ENCODE results near the gene ACSBG1.

ACSBG1 gene

DNA sequence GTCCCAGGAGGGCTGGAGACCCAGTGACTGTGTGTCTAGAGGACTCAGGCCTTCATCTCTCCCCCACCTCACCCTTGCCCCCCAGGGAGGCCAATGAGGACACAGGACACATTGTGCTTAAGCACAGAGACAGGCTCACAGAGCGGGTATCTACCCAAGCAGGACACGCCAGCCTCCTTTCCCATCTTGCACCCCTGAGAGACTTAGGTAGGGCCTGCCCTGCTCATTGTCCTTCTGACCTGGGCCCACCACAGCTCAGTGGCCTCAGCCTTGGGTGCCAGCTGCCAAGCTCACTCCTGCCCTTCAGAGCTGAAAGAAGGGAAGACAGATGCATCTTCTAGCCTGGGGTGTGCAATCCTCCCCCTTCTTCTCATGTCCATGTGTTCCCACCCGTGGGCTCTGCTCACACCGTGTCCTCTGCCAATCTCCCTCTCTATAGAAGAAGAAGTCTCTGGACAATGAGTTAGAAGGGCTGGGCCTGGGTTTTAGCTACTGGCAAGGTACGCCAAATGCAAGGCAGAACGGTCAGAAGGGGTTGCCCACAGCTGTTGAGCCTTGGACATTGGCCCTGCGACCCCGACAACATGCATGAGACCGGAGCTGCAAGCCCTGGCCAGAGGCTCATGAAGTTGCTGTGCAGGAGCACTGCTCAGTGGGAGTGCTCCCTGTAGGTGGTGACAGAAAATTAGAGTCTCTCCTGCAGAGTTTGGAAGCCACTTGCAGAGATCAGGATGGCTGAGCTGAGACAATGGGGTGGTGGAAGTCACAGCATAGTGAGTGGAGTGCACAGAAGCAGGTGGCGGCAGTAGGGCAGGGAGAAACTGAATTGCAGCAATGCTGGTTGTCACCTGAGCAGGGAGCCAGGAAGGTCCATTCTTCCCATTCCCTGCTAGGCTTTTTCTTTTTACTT is 32.8 kb downstream of the ACSBG1 start:
- no peak for DNase-seq

DNA sequence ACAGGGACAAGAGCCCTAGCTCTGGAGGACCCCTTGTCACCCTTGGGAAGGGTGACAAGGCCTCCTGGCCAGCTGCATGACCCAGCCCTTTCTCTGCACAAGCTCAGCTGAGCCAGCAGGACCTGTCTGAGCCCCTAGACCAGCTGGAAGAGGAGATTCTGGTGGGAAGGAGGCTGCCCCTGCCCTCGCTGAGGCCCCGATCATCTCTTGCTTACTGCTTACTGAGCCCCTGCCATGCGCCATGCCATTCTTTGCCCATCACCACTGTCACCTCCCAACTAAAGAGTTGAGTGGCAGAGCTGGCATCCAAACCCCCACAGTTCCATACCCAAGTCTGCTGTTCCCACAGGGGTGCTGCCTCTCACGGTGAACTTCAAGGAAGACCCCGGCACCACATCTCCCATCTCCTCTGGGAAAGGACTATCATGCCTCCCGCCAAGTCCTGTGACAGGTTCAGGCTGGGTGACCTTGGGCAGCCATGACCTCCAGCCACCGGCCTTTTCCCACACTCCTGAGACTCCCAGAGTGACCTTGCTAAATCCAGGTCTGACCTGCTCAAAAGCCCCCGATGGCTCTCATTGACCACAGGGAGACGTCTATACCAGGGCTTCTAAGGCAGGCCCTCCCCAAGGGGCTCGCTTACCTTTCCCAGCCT is 34.0 kb downstream of the ACSBG1 start:
- no peak for DNase-seq

DNA sequence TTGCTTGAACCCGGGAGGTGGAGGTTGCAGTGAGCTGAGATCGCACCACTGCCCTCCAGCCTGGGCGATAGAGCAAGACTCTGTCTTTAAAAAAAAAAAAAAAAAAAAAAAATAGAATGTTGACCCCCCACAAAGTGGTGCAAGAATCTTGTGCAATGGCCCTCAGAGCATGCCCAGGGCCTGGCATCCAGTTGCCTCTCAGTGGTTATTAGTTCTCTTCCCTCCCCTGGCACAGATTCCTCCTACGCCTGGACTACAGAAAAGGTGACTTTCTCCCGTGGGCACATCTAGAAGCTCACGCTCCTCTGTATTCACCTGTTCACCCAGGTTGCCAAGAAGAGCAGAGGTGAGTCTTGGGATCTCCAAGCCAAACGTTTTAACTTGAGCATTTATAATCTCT is 36.7 kb downstream of the ACSBG1 start:
- no peak for DNase-seq

DNA sequence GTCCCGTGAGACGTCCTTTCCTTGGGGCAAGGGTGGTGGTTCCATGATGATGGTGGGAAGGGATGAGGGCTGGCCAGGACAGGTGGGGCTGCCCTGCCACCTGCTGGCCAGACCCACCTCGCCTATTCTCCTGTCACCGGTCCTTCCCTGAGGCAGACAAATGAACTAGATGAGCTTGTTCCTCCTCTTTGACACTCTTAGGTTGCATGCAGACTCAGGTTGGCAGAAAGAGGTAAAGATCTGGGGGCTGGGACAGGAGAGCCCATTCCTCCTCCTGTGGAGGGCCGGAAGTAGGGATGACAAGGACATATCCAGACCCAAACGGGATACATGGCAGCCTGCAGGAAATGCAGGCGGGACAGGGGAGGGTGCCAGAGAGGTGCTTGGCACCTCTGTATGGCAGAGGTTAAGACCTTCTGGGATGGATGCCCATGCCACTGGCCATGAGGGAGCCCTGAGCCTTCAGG is 38.6 kb downstream of the ACSBG1 start:
- no peak for DNase-seq

DNA sequence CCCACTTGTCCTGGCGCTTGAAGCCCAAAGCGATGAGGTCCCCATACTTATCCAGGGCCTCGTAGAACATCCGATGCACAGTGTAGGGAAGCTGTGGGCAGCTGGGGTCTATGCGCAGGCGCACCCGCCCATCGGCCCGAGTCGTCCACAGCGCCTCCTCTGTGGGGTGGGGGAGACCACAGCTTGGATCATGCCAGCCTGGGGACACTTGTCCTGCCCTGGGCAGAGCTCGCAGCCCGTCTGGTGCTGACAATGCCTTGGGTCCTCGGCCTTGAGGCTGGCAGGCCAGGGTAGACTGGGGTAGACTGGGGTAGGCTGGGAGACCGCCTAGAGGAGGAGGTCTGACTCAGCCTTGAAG is 39.8 kb downstream of the ACSBG1 start:
- no peak for DNase-seq

DNA sequence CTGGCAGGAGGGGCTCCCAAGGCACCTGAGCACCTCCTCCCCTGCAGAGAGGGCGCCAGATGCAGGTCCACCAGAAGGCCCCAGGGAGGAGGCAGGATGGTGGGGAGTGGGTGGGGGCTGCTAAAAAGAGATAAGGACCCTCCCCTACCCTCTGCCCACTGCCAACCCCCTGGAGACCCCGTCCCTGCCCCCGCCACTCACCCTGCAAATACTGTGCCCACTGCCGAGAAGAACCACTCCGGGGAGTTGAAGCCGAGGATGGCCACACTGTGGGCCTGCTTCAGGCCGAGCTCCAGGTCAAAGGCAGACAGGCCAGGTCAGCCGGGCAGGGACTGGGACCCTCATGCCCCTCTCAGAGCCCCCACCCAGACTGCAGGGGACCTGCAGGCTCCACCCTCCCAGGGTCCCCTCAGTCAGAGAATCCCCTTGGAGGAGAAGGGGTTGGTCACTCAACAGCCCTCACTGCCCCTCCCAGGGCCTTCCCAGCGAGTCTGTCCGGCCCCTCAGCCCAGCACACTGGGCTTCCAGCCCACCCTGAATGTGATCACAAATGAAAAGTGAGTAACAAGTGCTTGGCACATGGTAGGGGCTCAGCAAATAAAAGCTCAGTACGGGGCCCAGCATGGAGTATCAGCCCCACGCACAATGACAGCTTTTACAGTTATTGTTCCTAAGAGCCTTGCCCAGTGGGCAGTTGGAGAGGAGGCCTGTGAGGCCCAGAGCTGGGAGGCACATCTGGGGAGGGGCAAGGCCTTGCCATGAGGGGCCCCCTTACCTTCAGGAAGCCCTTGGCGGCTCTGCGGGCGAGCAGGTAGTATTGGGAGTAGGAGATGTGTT is 40.4 kb downstream of the ACSBG1 start:
- DNase-seq: no peak

DNA sequence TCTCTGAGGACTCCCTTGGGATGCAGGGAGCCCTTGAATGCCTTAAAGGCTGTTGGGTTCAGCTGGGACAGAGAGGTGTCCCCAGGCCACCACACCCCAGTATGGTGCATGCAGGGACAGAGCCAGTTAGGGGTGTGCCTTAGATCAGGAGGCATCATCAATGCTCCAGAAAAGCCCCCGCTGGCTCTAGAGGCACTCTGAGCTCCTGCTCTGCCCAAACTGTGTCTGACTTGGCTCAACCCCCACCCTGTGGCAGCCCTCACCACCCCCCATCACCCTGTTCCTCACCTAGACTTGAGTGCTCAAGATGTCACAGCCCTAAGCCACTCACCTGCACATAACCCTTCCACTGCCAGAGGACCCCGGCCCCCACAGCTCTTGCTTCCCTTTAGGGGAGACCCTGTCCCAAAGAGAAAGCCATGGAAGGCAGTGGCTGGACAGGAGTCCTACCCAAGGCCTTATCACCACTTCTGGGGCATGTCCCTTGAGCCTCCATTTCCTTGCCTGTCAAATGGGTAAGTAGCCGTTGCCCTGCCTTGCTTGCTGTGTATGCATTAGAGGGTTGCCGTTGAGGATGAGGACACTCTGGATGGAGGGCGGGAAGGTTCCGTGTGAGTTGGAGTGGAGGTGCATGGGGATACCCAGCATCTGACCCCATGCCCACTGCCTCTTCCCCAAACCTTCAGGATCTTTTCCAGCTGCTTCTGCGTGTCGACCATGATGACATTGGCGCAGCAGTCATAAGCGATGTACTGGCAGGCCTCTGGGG is 41.4 kb downstream of the ACSBG1 start:
- DNase-seq: no peak

DNA sequence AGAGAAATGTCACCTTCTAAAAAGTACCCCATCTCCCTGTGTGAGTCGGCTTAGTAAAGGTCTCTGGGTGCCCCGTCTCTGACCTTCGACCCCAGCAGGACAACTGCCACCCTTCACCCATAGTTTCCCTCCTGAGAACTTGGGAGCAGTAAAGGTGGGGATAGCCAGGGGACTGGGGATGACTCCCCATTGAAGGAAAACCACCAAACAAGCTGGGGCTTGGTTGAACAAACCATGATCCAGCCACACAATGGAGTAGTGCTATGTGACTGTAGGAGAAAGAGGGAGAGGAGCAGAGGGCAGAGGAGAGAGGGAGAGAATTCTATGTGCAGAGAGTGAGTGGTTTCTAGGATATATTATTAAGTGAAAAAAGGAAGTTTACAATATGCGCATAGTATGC is 51.5 kb downstream of the ACSBG1 start:
- DNase-seq: no peak

DNA sequence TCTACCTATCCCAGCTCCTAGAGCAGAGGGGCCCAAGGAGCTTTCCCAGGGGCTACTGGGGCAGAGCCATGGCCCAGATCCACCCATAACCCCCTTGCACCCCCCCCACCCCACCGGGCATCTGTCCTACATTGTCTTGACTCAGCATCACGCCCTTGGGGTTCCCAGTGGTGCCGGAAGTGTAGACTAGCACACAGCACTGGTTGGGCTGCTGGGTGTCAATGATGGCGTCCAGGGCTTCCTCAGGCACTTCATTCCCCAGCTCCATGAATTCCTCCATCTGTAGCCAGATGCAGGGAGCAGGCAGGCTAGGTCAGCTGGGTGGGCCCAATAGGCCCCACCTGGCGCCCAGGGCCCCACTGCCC is 52.0 kb downstream of the ACSBG1 start:
- DNase-seq: no peak

DNA sequence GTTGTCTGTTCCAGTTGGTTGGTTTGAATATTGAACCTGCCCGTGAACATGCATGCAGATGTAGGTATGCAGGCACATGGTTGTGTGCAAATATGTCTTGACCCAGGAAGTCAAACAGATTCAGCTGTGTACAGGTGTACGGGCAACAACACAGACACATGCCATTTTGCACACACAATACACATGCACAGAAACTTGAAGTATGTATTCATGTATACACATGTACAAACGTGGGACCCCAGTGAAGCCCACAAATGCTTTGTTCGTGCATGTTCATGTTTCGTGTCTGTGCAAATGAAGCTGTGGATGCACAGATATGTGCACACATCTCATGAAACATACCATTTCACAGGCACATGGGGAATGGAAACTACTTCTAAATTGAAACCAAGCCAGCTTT is 54.5 kb downstream of the ACSBG1 start:
- no peak for DNase-seq

DNA sequence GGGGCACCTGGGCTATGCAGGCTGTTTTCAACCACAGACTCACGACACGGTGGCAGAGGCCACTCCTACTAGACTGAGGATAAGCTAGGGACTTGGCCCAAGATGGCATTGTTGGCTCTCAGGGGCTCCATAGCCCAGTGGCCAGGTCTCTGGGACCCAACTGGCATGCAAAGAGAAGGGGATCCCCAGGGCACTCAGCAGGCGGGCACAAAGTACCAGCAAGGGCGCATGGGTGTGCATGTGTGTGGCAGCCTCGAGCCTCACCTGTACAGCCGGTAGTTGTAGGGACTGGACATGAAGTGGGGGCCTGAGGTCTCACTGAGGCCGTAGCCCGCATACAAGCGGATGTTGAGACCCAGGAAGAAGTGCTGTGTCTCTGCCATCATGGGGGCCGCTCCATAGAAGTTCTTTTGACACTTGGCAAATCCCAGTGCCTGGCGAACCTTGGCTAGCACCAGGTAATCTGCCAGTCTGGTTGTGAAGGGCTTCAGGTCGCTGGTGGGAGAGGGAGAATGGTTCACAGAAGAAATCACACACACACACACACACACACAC is 55.0 kb downstream of the ACSBG1 start:
- no peak for DNase-seq

DNA sequence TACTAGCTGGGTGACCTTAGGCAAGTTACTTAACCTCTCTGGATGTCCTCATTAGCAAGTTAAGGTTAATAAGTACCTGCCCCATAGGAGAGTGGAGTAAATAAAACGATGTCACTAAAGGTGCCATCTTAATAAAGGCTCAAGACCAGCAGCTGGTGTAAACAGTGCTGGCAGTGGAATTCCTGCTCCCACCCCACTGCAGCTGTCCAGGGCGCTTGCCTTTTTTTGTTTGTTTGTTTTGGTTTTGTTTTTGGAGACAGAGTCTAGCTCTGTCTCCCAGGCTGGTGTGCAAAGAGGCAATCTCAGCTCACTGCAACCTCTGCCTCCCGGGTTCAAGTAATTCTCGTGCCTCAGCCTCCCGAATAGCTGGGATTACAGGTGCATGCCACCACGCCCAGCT is 56.3 kb downstream of the ACSBG1 start:
- no peak for DNase-seq

DNA sequence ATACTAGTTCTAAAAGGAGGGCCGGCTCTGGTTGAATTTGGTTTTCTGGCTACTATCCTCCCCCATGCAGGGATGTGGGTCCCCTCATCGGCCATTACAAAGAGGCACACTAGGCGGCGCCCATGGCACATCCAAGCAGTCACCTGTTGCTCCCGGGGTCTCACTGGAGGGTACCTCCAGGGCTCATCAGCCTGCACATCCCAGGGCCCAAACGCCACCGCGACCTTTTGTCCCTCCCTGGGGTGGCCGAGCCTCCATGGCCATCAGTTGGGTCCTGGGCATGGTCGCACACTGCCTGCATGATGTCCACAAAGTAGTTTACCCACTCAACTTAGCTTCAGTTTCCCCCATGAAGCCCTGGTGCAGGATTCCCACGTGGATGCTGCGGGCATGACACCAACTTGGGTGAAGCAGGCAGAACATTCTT is 56.9 kb downstream of the ACSBG1 start:
- DNase-seq: peak; percentile 1

DNA sequence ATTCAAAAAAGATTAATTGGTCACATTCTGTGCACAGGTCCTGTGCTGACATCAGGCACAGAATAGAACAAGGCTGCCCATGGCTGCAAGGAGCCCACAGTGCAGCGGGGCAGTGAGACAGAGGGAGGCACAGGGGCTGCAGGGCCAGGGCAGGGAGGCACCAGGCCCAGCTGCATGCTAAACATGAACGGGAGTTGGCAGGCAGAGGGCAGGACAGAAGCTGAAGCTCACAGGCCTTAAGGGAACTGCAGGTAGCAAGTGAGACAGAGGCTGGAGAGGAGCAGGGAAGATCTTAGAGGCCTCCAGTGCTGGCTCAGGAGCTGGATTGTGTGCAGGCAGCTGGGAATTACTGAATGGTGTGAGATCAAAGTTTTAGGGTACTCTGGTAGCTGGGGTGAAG is 59.0 kb downstream of the ACSBG1 start:
- no peak for DNase-seq

DNA sequence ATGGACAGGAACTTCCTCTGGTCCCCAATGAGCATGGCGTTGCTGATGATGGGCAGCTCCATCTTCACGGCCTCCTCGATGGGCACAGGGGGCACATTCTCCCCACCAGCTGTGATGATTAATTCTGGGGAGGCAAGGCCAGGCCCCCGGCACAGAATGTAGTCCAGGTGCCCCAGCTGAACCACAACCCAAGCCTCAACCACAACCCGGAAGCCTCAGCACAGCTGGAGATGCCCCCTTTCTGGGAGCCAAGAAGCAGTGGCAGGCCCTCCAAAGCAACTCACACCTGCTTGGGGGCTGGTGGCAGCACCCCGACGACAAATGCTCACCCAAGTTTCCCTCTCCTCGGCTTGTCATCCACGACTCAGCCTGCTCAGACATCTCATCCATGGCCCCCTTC is 60.0 kb downstream of the ACSBG1 start:
- DNase-seq: no peak

DNA sequence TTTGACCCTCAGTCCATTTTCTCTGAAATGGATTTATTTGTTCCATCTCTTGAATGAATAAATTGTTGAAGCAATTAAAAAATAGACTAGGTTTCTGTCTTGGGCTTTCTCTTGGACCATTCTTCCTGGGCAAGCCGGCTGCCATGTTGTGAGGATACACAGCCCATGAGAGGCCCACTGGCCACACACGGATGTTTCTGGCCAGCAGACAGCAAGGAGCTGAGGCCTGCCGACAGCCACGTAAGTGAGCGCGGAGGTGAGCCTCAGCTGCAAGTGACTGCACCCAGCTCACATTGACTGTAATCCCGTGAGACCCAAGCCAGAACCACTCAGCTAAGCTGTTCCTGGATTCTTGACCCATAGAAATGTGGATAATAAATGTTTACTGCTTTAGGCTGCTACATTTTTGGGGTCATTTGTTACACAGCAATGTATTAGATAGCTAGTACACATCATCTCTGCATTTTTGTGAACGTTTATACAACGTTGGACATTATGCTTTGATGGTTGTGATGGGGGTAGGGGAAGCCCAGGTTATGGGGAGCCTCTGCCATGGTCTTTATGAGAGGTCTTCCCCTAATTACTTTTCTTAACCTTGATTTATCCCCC is 62.4 kb downstream of the ACSBG1 start:
- DNase-seq: no peak

DNA sequence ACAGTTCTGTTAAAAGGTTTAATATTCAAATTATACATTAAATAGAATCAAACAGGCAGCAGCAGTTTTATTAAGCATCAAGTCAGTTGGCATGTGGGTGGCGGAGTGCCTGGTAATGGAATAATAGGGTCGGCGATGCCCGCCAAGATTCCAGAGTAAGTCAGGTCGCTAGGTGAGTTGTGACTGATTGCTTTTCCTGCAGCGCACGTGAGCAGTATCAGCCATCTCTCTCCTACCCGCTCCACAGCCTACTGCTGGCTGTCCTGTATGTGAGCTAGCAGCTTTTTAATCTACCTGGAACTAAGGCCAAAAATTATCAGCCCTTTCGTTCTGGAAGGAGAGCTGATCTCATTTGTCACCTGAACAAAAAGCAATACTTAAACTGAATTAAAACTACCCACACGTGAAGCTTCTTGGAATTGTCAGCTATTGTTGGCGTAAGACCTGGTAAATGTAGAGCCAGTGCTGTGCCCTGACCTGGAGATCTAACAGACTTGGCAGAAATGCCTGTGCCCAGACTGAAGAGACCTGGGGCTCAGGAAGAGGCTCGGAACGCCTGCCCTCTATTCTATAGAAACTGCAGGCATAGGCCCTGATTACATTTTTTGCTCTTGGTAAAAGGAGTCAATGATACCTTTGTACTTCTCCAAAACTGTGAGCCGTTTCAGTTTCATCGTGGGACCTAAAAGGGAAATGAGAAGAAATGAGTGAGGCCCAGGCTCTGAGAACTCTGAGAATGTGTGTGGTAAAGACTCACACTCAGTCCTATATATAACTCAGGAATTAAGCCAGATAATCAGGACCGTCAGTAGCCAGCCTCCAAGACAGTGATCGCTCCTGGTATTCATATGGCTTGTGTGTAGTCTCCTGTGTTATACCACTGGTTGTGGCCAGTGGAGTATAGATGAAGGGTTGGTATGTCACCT is 63.3 kb downstream of the ACSBG1 start:
- no peak for DNase-seq

DNA sequence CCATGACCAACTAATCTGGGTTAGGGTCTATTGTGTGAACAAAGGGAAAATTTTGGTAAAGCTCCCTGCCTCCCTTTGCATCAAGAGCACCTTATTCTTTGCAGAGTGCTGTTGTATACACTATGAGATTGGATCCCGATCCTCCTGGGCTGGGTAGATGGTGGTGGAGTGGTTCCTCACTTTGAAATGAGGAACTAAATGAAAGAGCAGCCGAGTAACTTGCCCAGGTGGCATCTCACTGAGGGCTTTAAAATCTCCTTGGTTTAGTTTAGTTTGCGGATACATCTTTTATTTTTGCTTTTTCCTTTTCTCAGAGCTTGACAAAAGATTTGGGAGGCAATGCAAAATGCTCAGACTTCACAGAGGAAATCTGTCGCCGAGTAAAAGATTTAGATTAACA is 65.8 kb downstream of the ACSBG1 start:
- no peak for DNase-seq

DNA sequence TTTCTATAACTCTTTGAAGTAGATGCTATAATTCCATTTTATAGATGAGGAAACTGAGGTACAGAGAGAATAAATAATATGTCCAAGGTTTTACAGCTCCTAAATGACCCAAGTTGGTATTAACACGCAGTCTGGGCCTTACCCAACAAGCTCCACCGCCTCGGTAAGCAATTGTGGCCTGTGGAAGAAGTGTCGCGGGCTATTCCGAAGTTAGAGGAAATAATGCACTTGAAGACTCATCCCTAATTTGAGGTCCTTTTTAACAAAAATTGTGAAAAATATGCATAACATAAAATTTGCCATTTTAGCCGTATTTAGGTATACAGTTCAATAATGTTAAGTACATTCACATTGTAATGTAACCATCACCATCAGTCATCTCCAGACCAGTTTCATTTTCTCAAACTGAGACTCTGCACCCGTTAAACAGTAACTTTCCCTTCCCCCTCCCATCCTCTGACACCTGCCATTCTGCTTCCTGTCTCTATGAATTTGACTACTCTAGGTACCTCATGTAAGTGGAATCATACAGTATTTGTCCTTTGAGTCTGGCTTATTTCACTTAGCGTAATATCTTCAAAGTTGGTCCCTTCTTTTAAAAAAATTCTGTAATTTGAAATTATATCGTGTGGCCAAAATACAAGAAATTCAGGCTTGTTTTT is 67.0 kb downstream of the ACSBG1 start:
- DNase-seq: no peak

DNA sequence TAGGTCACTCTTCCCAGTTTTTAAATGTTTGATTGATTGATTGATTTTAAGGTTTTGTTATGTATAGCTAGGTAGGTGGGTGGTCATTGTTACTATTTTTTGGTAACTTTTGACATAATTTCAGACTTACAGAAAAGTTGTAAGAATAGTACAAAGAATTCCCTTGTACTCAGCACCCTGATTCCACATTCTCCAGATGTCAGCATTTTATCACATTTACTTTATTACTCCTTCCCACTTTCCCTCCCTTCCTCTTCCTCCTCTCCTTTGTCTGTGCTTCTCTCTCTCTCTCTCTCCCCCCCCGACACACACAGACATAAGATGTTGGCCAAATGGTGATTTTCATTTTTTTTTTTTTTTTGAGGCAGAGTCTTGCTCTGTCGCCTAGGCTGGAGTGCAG is 70.4 kb downstream of the ACSBG1 start:
- DNase-seq: no peak
